Pancreas (tissue), 10 donors: ENCODE data around the gene DDAH2. TPM values are rescaled to one million over a fixed set of nuclear protein-coding genes. Genes with fewer than 3 reads are reported as not detected.

Source experiments
- ATAC-seq, 4 donors: fragments of 200-7000 bp; cut with Tn5 transposase; one replicate each; pipeline versions ENCODE4 v1.8.0 to v1.9.1; 2020; ENCODE audit warnings: mild to moderate bottlenecking in 4 of 4, moderate library complexity in 4 of 4
- DNase-seq, 6 donors: peaks; one replicate each; pipeline ENCODE4 v3.0.0-alpha.2; 2020
- FAIRE-seq: peaks from 2 replicates; lab custom pipeline; 2012; peaks lifted over from hg19 to GRCh38; lab: Jason Lieb, UNC
- H3K27ac ChIP-seq, 4 donors: fragments of 200-600 bp; sonication (generic); 1 replicate in 3 of 4; 2 replicates in 1 of 4; pipeline versions ENCODE4 v1.5.0 to v1.8.0; 2020
- H3K27me3 ChIP-seq, 4 donors: fragments of 200-600 bp; one replicate each; pipeline ENCODE4 v1.8.0; 2021
- H3K36me3 ChIP-seq, 3 donors: fragments of 200-600 bp; sonication (generic) in 1 of 3; one replicate each; pipeline versions ENCODE4 v1.5.0 to v1.8.0; 2020 to 2021
- H3K4me1 ChIP-seq, 3 donors: fragments of 200-600 bp; one replicate each; pipeline ENCODE4 v1.8.0; 2021
- H3K4me3 ChIP-seq, 4 donors: fragments of 200-600 bp; sonication (generic) in 2 of 4; one replicate each; pipeline versions ENCODE4 v1.5.0 to v1.8.0; 2020 to 2021
- H3K9me3 ChIP-seq, 4 donors: fragments of 200-600 bp; one replicate each; pipeline ENCODE4 v1.8.0; 2021
- CTCF ChIP-seq, 4 donors: fragments of 200-600 bp; sonication (generic) in 3 of 4; IDR thresholded peaks; one replicate each; pipeline versions ENCODE4 v1.5.0 to v1.8.0; 2021; ENCODE audit warnings: antibody characterized with exemption in 4 of 4
- WGBS, 2 donors: extraction: QIAGEN DNeasy Blood & Tissue Kit; methylation state at CpG; one replicate each; pipeline ENCODE4 v1.1.7; 2013; 5-methylcytosine and 5-hydroxymethylcytosine counted together
- intact Hi-C, 3 donors: fragments of 100-400 bp; cut with DNase I; formaldehyde crosslinking; loops; one replicate each; pipeline versions ENCODE4 v1.11.1 to v1.14.2; 2022
- polyA plus RNA-seq, 2 donors: library from polyadenylated mRNA; stranded (reverse); fragments of 200-250 nt; gene quantifications; one replicate each; pipeline ENCODE4 v1.2.3, GENCODE V29; 2013
- total RNA-seq, 6 donors: library from RNA; stranded (reverse); fragmentation: NEBNext Ultra II Directional in 4 of 6; extraction: Animal tissue kit (Norgen Biotek cat#: 25700) in 4 of 6; gene quantifications; one replicate each; pipeline versions ENCODE4 v1.2.1 to v1.2.4, GENCODE V29; 2021 to 2023
- donor health status: healthy with polysubstance abuse.
- donor health status: DM: no; HTN: no; CAD: no; lungs with moderate emphysema.
- donor health status: DM: no; HTN: no; CAD: no.
- donor health status: control.
- donor health status: control.
- donor health status: Bipolar disorder and iron deficiency.
- donor health status: DM: yes; HTN: yes; CAD: no.
- donor health status: DM: no; HTN: no; CAD: no.
- donor health status: DM: no; HTN: no; CAD: no.
- donor health status: DM: yes; HTN: yes; CAD: no.

The DDAH2 gene
- total and polyA plus RNA-seq, 8 donors = 6.5 to 68.8 (median 18.2) TPM

- intact Hi-C loops = no loop called here
- FAIRE-seq (no peak), ATAC-seq (no peak), DNase-seq (no peak)
- peaks cover 6 to 14% (median 12%) of the 10 kb centered on the region in 3 donors for H3K36me3 ChIP-seq
- H3K9me3 ChIP-seq = no peaks in the 10 kb centered on the region
- H3K4me1 ChIP-seq = no peaks in the 10 kb centered on the region
- no peak for TF ChIP-seq CTCF (IDR thresholded peaks at IDR 0.05)
- no peak overlapping the region for H3K4me3 ChIP-seq
- WGBS, 2 donors = 91 to 92% methylated on average over 6 of the region's 6 CpGs
- H3K27me3 ChIP-seq = no peaks in the 10 kb centered on the region
- no peak overlapping the region for H3K27ac ChIP-seq
These were observed 35.6 kb downstream of the DDAH2 start for GRCh38 chr6:31693535-31693934.

- ATAC-seq (no peak), DNase-seq (no peak), FAIRE-seq (no peak)
- Histone ChIP-seq H3K4me1 (no peaks in the 10 kb centered on the region), H3K9me3 (no peaks in the 10 kb centered on the region), H3K4me3 (no peak overlapping the region), H3K27ac (no peak overlapping the region), H3K36me3 (peaks cover 6 to 17% (median 16%) of the 10 kb centered on the region in 3 donors), H3K27me3 (no peaks in the 10 kb centered on the region)
- 93 to 95% methylated on average over 9 of the region's 9 CpGs for WGBS, 2 donors
- intact Hi-C loops = no loop called here
- TF ChIP-seq CTCF (IDR thresholded peaks at IDR 0.05) = no peak
These were observed 36.2 kb downstream of the DDAH2 start for GRCh38 chr6:31692886-31693285.

DNA sequence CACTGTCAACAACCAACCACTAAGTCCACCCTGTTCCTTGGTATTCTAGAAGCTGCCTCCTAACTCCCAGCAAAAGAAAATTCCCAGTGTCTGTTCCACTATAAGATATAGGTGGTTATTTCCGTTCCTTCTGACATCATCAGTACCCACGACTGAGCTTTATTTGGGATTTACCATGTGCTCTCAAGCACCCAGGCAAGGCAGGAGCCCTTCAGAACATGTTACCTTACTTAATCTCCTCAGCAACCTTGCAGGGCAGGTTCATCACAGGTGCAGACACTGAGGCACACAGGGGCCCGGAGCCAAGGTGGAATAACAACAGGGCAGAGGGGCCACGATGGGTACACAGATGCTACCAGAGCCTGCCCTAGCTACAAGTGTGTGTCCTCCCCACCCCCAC lies 36.7 kb downstream of the DDAH2 start:
- Histone ChIP-seq H3K4me1 (no peaks in the 10 kb centered on the region), H3K27me3 (no peaks in the 10 kb centered on the region), H3K4me3 (no peak overlapping the region), H3K9me3 (no peaks in the 10 kb centered on the region), H3K27ac (no peak overlapping the region), H3K36me3 (peaks cover 6 to 20% (median 17%) of the 10 kb centered on the region in 3 donors)
- DNase-seq = no peak
- ATAC-seq = no peak
- intact Hi-C loops = no loop called here
- 81 to 86% methylated on average over 4 of the region's 4 CpGs for WGBS, 2 donors
- no peak for FAIRE-seq
- no peak for TF ChIP-seq CTCF (IDR thresholded peaks at IDR 0.05)

DNA sequence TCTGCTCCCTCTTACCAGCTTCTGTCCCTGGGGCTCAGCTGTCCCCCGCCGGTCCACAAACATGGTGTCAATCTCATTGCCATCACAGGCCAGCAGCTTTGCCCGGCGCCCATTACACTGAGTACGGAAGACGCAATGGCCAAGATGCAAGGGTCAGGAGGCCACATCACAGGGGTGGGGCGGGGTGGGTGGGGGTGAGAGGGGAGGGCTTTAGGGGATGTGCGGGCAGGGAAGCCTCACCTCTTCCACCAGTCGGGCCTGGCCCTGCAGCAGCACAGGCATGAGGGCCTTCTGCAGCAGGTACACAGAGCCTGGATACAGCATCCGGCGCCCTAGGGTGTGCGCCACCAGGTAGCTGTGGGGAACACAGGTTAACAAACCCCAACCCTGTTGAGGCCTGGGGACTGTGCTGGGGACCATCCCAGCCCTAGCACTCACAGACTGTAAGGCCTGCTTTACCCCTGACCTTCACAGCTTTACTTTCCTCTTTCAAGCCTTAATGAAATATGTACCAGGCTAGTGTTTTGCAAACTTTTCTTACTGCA lies 37.5 kb downstream of the DDAH2 start:
- WGBS, 2 donors = 93 to 96% methylated on average over 12 of the region's 12 CpGs
- peaks cover 4 to 20% (median 17%) of the 10 kb centered on the region in 3 donors for H3K36me3 ChIP-seq
- intact Hi-C loops = no loop called here
- H3K27me3 ChIP-seq = no peaks in the 10 kb centered on the region
- H3K9me3 ChIP-seq = no peaks in the 10 kb centered on the region
- no peaks in the 10 kb centered on the region for H3K4me1 ChIP-seq
- DNase-seq = no peak
- ATAC-seq = no peak
- TF ChIP-seq CTCF (IDR thresholded peaks at IDR 0.05) = no peak
- no peak for FAIRE-seq
- no peak overlapping the region for H3K27ac ChIP-seq
- no peak overlapping the region for H3K4me3 ChIP-seq

DNA sequence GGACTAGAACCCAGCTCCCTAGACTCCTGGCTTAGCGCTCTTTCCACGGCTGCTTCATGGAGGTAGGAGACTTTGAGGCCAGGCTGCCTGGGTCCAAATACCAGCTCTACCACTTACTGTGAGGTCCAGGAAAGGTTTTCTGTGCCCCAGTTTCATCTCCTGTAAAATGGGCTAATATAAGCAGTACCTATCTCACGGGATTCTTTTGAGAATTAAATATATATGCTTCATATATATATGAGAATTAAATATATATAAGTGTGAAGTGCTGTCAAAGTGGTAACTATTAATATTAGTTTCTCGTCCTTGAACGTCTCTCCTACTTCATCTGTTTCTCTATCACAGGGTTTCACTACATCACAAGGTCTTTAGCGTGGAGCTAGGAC lies 38.0 kb downstream of the DDAH2 start:
- DNase-seq (no peak), ATAC-seq (no peak), FAIRE-seq (no peak)
- no peaks in the 10 kb centered on the region for H3K9me3 ChIP-seq
- intact Hi-C loops = no loop called here
- 88 to 91% methylated on average over 6 of the region's 6 CpGs for WGBS, 2 donors
- no peak overlapping the region for H3K4me3 ChIP-seq
- H3K27me3 ChIP-seq = no peaks in the 10 kb centered on the region
- TF ChIP-seq CTCF (IDR thresholded peaks at IDR 0.05) = no peak
- H3K27ac ChIP-seq = no peak overlapping the region
- peaks cover 0 to 20% (median 17%) of the 10 kb centered on the region in 3 donors for H3K36me3 ChIP-seq
- no peaks in the 10 kb centered on the region for H3K4me1 ChIP-seq
